ENCODE measurements around the gene MT4. TPM values are rescaled to one million over a fixed set of nuclear protein-coding genes. Genes with fewer than 3 reads are reported as not detected.

Gene MT4
- total RNA-seq, 1 donor: not detected

DNA sequence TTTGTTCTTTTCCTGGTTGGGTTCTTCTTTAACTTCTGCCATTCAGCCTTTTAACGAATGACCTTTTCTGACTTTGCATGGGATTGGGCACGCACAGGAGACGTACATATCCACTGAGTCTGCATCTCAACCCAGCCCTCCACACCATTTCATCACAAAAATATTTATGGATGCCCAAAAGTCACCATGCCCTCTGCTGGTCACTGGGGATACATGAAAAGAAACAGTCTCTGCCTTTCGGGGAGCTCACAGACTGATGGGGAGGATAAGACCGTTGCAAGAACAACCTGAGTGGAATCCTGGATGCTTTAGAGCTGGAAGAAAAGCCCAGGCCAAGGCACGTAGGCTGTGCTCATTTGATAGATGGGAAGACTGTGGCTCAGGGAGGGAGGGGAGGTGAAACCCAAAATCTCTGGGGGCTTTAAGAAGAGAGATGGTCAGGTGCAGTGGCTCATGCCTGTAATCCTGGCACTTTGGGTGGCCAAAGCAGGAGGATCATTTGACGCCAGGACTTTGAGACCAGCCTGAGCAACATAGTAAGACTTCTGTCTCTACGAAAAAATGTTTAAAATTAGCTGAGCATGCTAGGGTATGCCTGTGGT is 35.6 kb downstream of the MT4 start:
- DNase-seq (ENCODE audit: low read depth in 2 of 3, low spot score in 2 of 3): peak in 1 of 3 donors; percentile 81

DNA sequence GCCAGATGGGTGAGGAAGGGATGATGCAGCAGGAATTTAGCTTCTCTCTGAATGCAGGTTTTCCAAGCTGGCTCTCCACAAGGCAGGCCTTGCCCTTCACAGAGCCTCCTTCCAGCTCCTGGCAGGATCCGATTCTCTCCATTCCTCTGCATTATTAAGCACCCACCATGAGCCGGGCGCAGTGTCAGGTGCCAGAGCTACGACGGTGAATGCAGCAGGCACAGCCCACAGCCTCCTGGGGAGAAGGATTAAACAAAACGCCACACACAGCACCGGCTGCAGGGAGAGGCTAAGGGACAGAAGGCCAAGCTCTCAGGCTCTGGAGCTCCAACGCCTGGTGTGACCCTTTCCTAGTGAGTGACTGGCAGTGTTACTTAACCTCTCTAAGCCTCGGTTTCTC is 36.5 kb downstream of the MT4 start:
- no peak for DNase-seq (ENCODE audit: low read depth in 2 of 3, low spot score in 2 of 3)

- DNase-seq (ENCODE audit: low read depth in 2 of 3, low spot score in 2 of 3): peak in 1 of 3 donors; percentile 58
Observed at GRCh38 chr16:56603589-56603988, 38.7 kb downstream of the MT4 start.

DNA sequence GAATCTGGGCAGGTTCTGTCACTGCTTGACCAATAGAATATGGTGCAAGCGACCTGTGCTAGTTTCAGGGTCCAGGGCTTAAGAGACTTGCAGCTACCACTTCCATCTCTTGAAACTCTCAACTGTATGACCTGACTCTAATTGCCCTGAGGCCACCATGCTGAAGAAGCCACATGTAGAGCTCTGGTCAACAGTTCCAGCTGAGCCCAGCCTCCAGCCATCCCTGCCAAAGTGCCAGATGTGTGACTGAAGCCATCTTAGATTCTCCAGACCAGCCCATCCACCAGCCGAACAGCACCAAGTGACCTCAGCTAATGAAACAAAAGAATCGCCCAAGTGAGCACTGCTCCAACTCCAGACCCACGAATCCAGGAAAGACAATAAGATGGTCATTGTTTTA is 40.1 kb downstream of the MT4 start:
- no peak for DNase-seq (ENCODE audit: low read depth in 2 of 3, low spot score in 2 of 3)

DNA sequence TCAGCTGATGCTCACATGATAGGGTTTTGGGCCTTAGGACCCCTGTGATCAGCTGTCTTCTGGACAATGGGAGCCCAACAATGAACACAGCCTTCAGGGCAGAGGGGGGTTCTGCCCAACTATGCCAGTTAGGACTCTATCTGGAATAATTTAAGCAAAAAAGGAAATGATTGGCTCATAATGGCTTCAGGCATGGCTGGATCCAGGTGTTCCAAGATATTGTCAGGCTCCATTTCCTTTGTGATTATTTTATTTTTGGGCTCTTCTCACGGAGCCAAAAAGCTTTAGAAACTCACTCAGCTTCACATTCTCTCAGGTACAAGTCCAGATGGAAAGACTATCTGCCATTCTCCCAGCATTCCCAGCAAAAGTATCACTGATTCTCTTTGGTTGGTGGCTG is 40.6 kb downstream of the MT4 start:
- no peak for DNase-seq (ENCODE audit: low read depth in 2 of 3, low spot score in 2 of 3)

DNA sequence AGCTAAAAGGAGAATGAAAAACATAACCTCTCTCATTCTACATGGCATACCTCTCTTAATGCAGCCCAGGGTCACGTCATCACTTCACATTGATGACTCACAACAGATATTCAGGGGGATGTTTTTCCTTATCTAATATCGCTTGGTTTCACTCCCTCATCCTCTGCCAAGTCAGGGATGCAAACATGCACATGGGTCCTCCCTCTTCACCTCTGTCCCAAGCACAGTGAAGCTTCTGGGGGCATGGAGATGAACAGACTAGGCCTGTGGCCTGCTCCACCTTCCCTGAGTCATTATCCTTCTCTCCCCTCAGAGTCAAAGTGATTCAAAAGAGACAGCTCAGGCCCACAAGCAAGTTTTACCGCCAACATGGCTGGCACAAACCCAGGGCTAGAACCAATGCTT is 41.2 kb downstream of the MT4 start:
- no peak for DNase-seq (ENCODE audit: low read depth in 2 of 3, low spot score in 2 of 3)

DNA sequence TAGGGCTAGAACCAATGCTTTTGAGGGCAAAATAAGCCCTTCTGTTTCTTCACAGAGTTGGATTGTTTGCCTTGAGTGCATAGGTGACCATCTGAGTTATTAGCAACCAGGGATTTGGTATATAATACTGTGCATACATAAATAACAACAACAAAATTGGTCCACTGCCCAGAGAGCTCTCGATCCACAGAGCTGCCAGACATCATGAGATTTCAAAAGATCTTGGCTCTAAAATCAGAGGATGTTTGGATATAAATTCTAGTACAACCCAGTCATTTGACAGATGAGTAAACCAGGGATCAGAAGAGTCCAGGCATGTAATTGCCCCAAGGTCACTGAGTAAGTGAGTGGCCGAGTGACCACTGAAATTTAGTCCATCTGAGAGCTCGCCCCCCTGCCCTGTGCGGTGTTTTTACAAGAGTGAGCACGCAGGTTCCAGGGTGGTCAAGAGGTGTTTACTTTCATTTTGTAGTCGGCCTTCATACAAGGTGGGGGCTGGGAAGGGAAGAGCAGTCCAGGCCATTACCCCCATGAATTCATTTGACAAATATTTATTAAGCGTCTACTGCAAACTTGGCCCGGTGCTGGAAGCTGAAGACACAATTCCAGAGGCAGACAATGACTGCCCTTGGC is 41.7 kb downstream of the MT4 start:
- DNase-seq (ENCODE audit: low read depth in 2 of 3, low spot score in 2 of 3): no peak

- no peak for DNase-seq (ENCODE audit: low read depth in 2 of 3, low spot score in 2 of 3)
Observed at GRCh38 chr16:56607109-56607618, 42.3 kb downstream of the MT4 start.

- DNase-seq (ENCODE audit: low read depth in 2 of 3, low spot score in 2 of 3): no peak
Observed at GRCh38 chr16:56607675-56608042, 42.8 kb downstream of the MT4 start.

DNA sequence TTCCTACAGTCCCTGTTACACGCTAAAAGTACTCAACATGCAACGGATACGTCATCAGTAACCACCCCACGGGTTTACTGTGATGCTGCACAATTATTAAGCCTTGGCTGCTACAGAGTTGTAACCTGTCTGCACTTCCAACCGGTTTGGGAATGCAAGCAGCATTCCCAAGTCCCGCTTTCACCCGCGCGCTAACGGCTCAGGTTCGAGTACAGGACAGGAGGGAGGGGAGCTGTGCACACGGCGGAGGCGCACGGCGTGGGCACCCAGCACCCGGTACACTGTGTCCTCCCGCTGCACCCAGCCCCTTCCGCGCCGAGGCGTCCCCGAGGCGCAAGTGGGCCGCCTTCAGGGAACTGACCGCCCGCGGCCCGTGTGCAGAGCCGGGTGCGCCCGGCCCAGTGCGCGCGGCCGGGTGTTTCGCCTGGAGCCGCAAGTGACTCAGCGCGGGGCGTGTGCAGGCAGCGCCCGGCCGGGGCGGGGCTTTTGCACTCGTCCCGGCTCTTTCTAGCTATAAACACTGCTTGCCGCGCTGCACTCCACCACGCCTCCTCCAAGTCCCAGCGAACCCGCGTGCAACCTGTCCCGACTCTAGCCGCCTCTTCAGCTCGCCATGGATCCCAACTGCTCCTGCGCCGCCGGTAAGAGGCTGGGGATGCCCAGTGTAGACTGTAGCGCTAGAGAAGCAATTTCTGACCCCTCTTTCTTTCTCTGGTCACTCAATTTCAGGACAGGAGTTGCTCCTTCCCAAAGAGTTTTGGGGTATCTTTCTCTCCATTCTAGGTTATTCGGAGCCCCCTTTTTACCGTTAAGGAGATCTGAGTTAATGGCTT is 43.4 kb downstream of the MT4 start, which contains the start of gene MT2A:
TSS of gene MT2A (plus strand) at position 542 of the 833 bp plus-strand sequence. CDS start at position 614, 72 bp downstream.
- peak; percentile 68 to 93 (median 87) for DNase-seq (ENCODE audit: low read depth in 2 of 3, low spot score in 2 of 3)

DNA sequence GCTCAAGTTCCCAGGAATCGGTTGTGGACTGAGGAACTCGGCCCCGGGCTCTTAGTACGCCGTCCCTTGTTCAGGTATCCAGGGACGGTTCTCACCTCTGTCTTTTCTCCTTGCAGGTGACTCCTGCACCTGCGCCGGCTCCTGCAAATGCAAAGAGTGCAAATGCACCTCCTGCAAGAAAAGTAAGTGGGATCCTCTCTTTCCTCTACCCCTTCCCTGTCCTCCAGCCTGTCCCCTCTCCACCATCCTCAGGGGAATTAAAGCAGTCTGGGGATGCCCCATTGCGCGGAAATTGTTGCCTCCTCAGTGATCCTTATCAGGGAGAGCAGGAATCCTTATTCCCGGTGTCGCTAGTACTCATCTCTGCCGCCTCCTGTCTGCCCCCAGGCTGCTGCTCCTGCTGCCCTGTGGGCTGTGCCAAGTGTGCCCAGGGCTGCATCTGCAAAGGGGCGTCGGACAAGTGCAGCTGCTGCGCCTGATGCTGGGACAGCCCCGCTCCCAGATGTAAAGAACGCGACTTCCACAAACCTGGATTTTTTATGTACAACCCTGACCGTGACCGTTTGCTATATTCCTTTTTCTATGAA is 44.1 kb downstream of the MT4 start:
- no peak for DNase-seq (ENCODE audit: low read depth in 2 of 3, low spot score in 2 of 3)

DNA sequence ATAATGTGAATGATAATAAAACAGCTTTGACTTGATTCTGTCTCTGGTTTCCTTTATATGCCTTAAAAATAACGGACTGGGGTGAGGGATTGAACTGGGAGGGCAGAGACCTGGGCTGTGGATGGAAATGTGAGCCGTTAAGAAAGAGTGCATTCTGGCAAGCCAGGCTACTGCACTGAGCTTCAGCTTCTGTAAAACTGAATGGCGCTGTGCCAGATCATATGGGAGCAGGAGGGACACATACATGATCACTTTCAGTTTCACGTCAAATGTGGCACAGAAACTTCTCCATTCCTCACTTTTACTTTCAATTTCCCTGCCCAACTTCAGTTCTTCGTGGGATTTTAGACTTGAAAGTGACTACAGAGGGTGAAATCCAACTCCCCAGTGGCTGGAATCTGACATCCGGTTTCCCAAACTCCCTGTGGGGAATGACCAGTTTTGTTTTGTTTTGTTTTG is 44.6 kb downstream of the MT4 start:
- peak; percentile 58 to 98 (median 95) for DNase-seq (ENCODE audit: low read depth in 2 of 3, low spot score in 2 of 3)

DNA sequence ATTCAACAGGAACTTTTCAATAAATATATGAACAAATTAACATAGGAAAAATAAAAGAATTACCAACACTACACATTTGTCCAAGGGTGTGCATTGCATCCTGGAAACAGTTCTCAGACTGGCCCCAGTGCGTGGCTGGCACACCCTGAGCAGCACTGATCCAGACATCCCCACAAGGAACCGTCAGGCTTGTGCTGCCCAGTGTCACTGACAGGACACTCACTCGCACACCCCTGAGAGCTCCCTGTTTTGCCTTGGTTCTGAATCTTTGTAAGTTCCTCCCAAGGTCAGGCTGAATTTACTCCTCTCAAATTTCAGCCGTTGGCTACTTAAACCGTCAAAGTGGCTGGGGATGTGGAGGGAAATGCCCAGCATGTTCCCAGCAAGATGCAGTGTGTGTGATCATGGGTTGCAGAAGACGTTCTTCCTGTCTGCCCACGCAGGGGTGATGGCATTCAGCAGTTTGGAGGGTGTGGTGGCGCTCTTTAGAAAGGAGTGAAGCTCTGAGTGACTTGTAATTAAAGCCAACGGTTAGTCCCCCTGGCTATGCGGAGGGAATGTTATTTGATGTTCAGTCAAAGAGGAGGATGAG is 45.2 kb downstream of the MT4 start:
- peak in 1 of 3 donors; percentile 50 for DNase-seq (ENCODE audit: low read depth in 2 of 3, low spot score in 2 of 3)

- no peak for DNase-seq (ENCODE audit: low read depth in 2 of 3, low spot score in 2 of 3)
Observed at GRCh38 chr16:56610609-56611111, 45.8 kb downstream of the MT4 start.

DNA sequence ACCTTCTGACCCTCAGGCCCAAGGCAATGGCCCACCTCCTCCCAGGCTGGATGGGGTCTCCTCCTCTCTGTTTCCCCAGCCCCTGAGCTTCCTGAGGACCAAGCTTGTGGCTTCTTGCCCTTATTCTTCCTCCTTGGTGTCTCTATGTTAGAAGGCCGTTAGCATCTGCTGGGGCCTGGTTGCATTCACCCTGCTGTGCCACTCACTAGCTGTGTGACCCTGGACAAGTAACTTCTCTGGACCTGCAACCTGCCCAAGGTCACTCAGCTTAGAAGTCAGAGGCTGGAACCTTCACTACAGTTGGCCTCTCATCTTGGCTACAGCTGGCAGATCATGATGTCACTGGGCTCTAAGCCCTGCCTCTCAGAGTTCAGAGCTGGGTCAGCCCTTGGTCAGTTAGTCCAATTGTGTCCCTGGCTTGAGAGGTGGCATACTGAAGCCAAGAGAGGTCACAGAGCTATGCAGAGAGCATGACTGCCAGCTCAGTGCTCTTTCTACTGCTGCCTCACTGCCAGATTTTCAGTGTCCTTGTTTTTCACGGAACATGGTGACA is 46.5 kb downstream of the MT4 start:
- no peak for DNase-seq (ENCODE audit: low read depth in 2 of 3, low spot score in 2 of 3)

DNA sequence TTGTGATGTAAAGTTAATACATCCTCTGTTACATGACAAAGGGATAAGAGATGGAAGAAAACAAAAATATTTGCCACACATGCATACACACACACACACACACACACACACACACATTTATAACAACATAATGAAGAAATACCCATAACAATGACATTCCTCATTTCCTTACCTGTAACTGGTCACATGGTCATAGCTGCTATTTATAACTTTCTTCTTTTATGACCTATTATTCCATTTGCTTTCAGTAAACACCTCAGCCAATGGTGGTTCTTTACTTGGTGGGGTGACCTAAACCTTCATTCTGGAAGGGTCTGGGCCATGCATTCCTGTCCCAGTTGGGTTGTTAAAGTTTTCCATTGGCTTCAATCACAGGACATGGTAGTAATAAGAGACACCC is 48.8 kb downstream of the MT4 start:
- no peak for DNase-seq (ENCODE audit: low read depth in 2 of 3, low spot score in 2 of 3)

GRCh38 chr16:56614549-56614991 is 49.7 kb downstream of the MT4 start:
- no peak for DNase-seq (ENCODE audit: low read depth in 2 of 3, low spot score in 2 of 3)

DNA sequence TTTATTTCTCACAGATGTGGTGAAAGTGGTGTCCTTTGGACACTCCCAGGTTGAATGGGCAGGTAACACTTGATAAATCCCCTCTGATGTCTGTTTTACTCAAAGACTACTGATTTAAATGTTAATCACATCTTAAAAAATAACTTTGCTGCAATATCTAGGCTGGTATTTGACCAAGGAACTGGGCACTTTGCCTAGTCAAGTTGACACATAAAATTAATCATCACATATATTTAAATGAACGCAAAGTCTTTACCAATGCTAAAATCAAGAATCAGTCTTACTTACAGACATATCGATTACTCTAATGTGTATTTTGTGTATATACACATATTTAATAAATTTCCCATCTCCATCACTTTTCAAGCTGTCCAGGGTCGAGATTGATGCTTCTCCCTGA is 50.5 kb downstream of the MT4 start:
- no peak for DNase-seq (ENCODE audit: low read depth in 2 of 3, low spot score in 2 of 3)

GRCh38 chr16:56616608-56617211 is 51.8 kb downstream of the MT4 start:
- DNase-seq (ENCODE audit: low read depth in 2 of 3, low spot score in 2 of 3): no peak

Measured in hematopoietic multipotent progenitor cell (in vitro differentiated cells).